Left renal cortex interstitium (tissue), 4 donors: ENCODE results near the gene OLFML2B. TPM values are rescaled to one million over a fixed set of nuclear protein-coding genes. Genes with fewer than 3 reads are reported as not detected.
"Not testable (repeated sequence)": the region's sequence is repeated elsewhere in the genome, so short reads cannot be mapped to it uniquely, and the experiment has no call there.

Experiments used
- DNase-seq, 4 donors: peaks; one replicate each; pipeline ENCODE4 v3.0.0-alpha.2; 2013; ENCODE audit warnings: low read depth in 4 of 4, low spot score in 2 of 4, missing footprints in 1 of 4
- polyA plus RNA-seq, 4 donors: library from polyadenylated mRNA; unstranded; fragments of 120-200 nt; gene quantifications; one replicate each; pipeline ENCODE4 v1.2.1, GENCODE V29; 2013; ENCODE audit not compliant: insufficient read length in 4 of 4

OLFML2B gene
- polyA plus RNA-seq, 4 donors: 7.6 to 13.6 (median 11.0) TPM

GRCh38 chr1:162036163-162036562 lies 12.5 kb upstream of the OLFML2B start:
- no peak for DNase-seq

- DNase-seq: no peak
Measured at GRCh38 chr1:162035241-162035640, 11.6 kb upstream of the OLFML2B start.

GRCh38 chr1:162033428-162033827 lies 9.8 kb upstream of the OLFML2B start:
- DNase-seq: no peak

GRCh38 chr1:162030759-162031280 lies 7.2 kb upstream of the OLFML2B start:
- no peak for DNase-seq

- DNase-seq: no peak
Measured at GRCh38 chr1:162029157-162029556, 5.5 kb upstream of the OLFML2B start.

- DNase-seq: no peak
Measured at GRCh38 chr1:162028726-162029125, 5.1 kb upstream of the OLFML2B start.

- DNase-seq: no peak
Measured at GRCh38 chr1:162026881-162027280, 3.2 kb upstream of the OLFML2B start.

GRCh38 chr1:162025541-162025940 lies 1.9 kb upstream of the OLFML2B start:
- DNase-seq: no peak

- no peak for DNase-seq
Measured at GRCh38 chr1:162023181-162023546, 505 bp downstream of the OLFML2B start.

- no peak for DNase-seq
Measured at GRCh38 chr1:162022626-162023025, 1.0 kb downstream of the OLFML2B start.

- no peak for DNase-seq
Measured at GRCh38 chr1:162021124-162021523, 2.5 kb downstream of the OLFML2B start.

GRCh38 chr1:162020150-162020549 lies 3.5 kb downstream of the OLFML2B start:
- no peak for DNase-seq

- no peak for DNase-seq
Measured at GRCh38 chr1:162019446-162019845, 4.2 kb downstream of the OLFML2B start.

GRCh38 chr1:162019006-162019405 lies 4.7 kb downstream of the OLFML2B start:
- DNase-seq: no peak

- DNase-seq: no peak
Measured at GRCh38 chr1:162018418-162018817, 5.3 kb downstream of the OLFML2B start.

- DNase-seq: not testable (repeated sequence)
Measured at GRCh38 chr1:162017791-162018190, 5.9 kb downstream of the OLFML2B start.

GRCh38 chr1:162016631-162017030 lies 7.0 kb downstream of the OLFML2B start:
- DNase-seq: no peak

- no peak for DNase-seq
Measured at GRCh38 chr1:162015196-162015595, 8.5 kb downstream of the OLFML2B start.

GRCh38 chr1:162014202-162014601 lies 9.5 kb downstream of the OLFML2B start:
- no peak for DNase-seq

GRCh38 chr1:162013289-162013688 lies 10.4 kb downstream of the OLFML2B start:
- no peak for DNase-seq

- DNase-seq: no peak
Measured at GRCh38 chr1:162011337-162012012, 12.2 kb downstream of the OLFML2B start.

GRCh38 chr1:162010175-162010506 lies 13.5 kb downstream of the OLFML2B start:
- DNase-seq: no peak
